HG03064 (cell line): ENCODE results near the gene AURKA.
"Not testable (repeated sequence)": the region's sequence is repeated elsewhere in the genome, so short reads cannot be mapped to it uniquely, and the experiment has no call there.

ENCODE experiments used
- ATAC-seq: cut with Tn5 transposase; IDR thresholded peaks from one replicate; pipeline ENCODE4 v1.9.1; 2021; ENCODE audit warnings: low read depth; ENCODE audit not compliant: unreplicated experiment

AURKA gene

GRCh38 chr20:56360908-56361205 lies 31.2 kb downstream of the AURKA start:
- no peak for ATAC-seq

GRCh38 chr20:56360133-56360907 lies 31.7 kb downstream of the AURKA start:
- no peak for ATAC-seq

- ATAC-seq = peak; percentile 26
Observed at GRCh38 chr20:56359212-56360132, 32.5 kb downstream of the AURKA start.

GRCh38 chr20:56358600-56359211 lies 33.3 kb downstream of the AURKA start, which contains the start of gene FAM210B:
FAM210B (plus strand) TSS chr20:56358974; CDS start chr20:56359006, 32 bp downstream.
- ATAC-seq = peak; percentile 97

GRCh38 chr20:56358070-56358469 lies 33.9 kb downstream of the AURKA start:
- no peak for ATAC-seq

GRCh38 chr20:56353356-56353755 lies 38.7 kb downstream of the AURKA start:
- ATAC-seq = no peak

- ATAC-seq = no peak
Observed at GRCh38 chr20:56352345-56353055, 39.5 kb downstream of the AURKA start.

GRCh38 chr20:56350842-56351241 lies 41.2 kb downstream of the AURKA start:
- ATAC-seq = no peak

- no peak for ATAC-seq
Observed at GRCh38 chr20:56348746-56349145, 43.3 kb downstream of the AURKA start.

- no peak for ATAC-seq
Observed at GRCh38 chr20:56348305-56348693, 43.7 kb downstream of the AURKA start.

GRCh38 chr20:56347628-56348304 lies 44.2 kb downstream of the AURKA start:
- ATAC-seq = no peak

- no peak for ATAC-seq
Observed at GRCh38 chr20:56345911-56346310, 46.1 kb downstream of the AURKA start.

GRCh38 chr20:56343861-56344381 lies 48.1 kb downstream of the AURKA start:
- no peak for ATAC-seq

- no peak for ATAC-seq
Observed at GRCh38 chr20:56342783-56343182, 49.2 kb downstream of the AURKA start.

GRCh38 chr20:56336709-56337108 lies 55.3 kb downstream of the AURKA start:
- ATAC-seq = not testable (repeated sequence)

- ATAC-seq = no peak
Observed at GRCh38 chr20:56328861-56329260, 63.2 kb downstream of the AURKA start.

GRCh38 chr20:56324806-56325205 lies 67.2 kb downstream of the AURKA start:
- no peak for ATAC-seq

- ATAC-seq = no peak
Observed at GRCh38 chr20:56323656-56324055, 68.4 kb downstream of the AURKA start.

GRCh38 chr20:56323206-56323605 lies 68.8 kb downstream of the AURKA start:
- ATAC-seq = no peak

- ATAC-seq = no peak
Observed at GRCh38 chr20:56322681-56323080, 69.3 kb downstream of the AURKA start.
